HL-60 (cell line): ENCODE data around the gene CLEC2L.

ENCODE experiments used
- CTCF ChIP-seq: IDR thresholded peaks from one replicate; pipeline ENCODE4 v1.5.1; 2011; ENCODE audit warnings: low read length, control low read depth, inconsistent platforms; ENCODE audit not compliant: insufficient read depth
- GABPA ChIP-seq: IDR thresholded peaks from 2 replicates; pipeline ENCODE4 v1.6.1; 2012; ENCODE audit warnings: low read depth
- POLR2AphosphoS5 ChIP-seq: IDR thresholded peaks from 2 replicates; pipeline ENCODE4 v1.6.1; 2012; ENCODE audit warnings: low read depth
- REST ChIP-seq: IDR thresholded peaks from 2 replicates; pipeline ENCODE4 v1.6.1; 2012; ENCODE audit warnings: low read depth; ENCODE audit not compliant: insufficient replicate concordance
- SPI1 ChIP-seq: IDR thresholded peaks from 2 replicates; pipeline ENCODE4 v1.6.1; 2012; ENCODE audit warnings: low read depth, mild to moderate bottlenecking, borderline replicate concordance

- TF ChIP-seq CTCF (no peak), POLR2AphosphoS5 (no peak), GABPA (no peak), REST (no peak), SPI1 (peak; percentile 88)
These were observed 20.5 kb downstream of the CLEC2L start for GRCh38 chr7:139543801-139544603.
